GM19025 (cell line): ENCODE data around the gene SLC16A6.
"Not testable (repeated sequence)": the region's sequence is repeated elsewhere in the genome, so short reads cannot be mapped to it uniquely, and the experiment has no call there.

Source experiments
- ATAC-seq: cut with Tn5 transposase; IDR thresholded peaks from one replicate; pipeline ENCODE4 v1.9.1; 2021; ENCODE audit warnings: mild to moderate bottlenecking, low read depth, moderate library complexity; ENCODE audit not compliant: unreplicated experiment

SLC16A6 gene

GRCh38 chr17:68253426-68253825, 37.5 kb downstream of the SLC16A6 start:
- not testable (repeated sequence) for ATAC-seq

- ATAC-seq, result no peak
Measured at GRCh38 chr17:68249354-68249765, 41.6 kb downstream of the SLC16A6 start.

- ATAC-seq, result no peak
Measured at GRCh38 chr17:68248891-68249290, 42.0 kb downstream of the SLC16A6 start.

- peak; percentile 20 for ATAC-seq
Measured at GRCh38 chr17:68248199-68248825, 42.6 kb downstream of the SLC16A6 start.

DNA sequence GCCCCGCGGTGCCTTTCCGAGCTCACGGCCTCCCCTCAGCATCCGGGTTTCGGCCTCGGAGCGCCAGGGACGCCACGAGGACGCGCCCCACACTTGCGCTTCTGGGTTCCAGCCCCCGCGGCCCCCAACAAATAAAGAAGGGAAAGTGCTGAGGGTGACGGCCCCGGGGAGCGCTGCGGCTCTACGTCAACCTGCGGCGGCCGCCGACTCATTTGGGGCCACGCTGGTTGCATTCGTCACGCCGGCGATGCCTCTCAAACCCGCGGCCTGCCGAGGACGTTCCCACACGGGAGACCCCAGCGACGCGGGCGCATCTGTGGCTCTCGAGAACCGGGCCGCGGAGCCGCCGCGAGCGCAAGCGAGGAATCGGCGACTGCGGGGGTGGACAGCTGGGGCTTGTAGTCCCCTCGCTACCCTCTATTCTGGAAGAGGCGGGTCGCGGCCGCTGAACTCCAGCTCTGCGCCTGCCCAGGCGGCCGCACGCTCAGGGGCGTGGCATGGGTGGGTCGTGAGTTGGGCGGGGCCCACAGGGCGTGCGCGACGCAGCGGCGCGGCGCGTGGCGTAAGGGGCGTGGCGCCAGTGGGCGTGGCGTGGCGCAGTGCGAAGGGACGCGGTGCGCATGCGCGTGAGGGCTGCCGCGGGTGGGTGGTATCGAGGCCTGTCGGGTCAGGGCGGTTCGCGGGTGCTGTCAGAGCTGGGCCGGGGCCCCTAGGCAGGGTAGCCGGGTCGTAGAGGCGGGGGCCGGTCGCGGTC, 43.3 kb downstream of the SLC16A6 start, which contains the start of gene AMZ2:
Gene AMZ2 (plus strand): TSS at position 599 of the 754 bp plus-strand sequence. CDS start 2,145 bp downstream, outside the sequence.
- ATAC-seq, result peak; percentile 90

GRCh38 chr17:68246271-68247028, 44.5 kb downstream of the SLC16A6 start:
- ATAC-seq, result no peak

DNA sequence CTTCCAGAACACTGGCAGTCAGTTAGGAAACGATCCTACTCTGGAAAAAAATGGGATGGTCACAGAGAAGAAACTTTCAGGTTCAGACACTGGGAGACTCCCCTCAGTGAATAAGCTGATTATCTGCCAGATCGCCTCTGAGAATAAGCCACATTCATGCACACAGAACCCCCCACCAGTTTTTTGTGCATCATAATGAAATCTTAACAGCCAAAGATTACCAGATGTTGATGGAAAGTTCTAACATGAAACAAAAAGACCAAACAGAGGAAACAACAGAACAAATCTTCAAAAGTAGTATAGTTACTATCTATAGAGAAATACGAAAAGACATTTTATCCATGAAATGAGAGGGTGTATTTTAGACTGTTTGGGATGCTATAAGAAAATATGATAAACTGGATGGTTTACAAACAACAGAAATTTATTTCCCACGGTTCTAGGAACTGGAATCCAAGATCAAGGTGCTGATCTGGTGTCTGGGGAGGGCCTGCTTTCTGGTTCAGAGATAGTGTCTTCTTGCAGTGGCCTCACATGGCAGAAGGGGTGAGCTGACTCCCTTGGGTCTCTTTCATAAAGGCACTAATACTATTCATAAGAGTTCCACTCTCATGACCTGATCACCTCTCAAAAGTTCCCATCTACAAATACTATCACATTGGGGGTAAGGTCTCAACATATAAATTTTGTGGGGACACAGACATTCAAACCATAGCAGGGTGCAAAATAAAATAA, 51.1 kb downstream of the SLC16A6 start:
- ATAC-seq, result no peak

- ATAC-seq, result peak; percentile 20
Measured at GRCh38 chr17:68238871-68239253, 52.1 kb downstream of the SLC16A6 start.

DNA sequence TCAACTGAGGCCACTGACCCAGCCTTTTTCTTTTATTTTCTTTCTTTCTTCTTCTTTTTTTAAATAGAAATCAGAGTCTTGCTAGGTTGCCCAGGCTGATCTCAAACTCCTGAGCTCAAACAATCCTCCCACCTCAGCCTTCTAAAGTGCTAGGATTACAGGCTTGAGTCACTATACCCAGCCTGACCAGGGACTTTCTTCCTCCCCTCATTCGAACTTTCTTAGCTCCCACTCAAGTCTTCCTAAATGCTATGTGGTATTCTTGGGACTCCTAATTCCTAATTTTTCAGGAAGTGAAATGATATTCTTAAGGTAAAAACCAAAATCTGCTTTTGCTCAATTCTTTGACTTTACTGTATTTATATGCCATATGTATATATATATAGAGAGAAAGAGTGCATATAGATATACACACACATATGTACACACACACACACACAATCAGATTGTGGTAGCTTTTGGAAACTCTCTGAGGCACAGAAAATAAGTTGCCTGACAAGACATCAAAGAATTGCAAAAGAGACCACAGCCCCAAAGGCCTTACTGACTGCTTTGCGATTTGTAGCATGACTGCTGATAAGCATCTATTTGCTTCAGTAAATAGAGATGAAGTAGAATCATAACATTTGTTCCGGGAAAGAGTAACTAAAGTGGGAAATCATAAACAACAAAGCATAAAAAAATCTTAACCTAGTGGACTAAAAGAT, 52.6 kb downstream of the SLC16A6 start:
- ATAC-seq, result no peak

DNA sequence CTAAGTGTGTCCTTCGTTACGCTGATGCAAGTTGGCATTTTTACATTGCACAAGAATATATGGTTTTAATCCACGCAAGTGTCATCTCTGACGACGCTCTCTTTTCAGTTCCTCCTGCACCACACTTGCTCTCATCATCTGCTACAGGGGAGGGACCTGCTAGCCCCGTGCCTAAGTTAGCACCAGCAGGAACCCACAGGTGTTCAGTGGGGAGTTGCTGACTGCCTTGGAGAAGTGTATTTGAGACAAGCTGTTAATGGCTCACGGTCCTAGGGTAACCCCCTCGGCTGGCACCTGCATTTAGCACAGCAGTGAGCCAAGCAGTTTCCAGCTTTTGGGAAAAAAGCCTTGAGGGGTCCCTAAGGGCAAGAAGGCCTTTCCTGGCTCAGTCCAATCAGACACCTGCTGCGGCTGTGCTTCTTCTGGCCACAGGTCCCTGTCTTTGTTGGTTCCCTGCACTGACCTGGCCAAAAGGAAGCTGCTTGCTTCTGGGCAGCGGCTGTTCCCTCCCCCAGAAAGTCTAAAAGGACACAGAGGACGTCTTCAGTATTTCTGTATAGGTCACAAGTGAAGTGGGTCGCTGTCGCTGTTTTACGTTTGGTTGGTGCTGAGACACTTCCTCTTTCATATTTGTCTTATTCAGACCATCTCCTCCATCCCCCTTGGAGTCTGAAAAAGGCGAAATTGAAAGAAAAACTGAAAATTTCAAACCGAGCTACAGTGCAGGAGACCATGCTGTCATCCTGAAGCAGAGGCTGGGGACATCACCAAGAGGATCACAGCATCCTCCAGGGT, 53.4 kb downstream of the SLC16A6 start:
- peak; percentile 52 for ATAC-seq

DNA sequence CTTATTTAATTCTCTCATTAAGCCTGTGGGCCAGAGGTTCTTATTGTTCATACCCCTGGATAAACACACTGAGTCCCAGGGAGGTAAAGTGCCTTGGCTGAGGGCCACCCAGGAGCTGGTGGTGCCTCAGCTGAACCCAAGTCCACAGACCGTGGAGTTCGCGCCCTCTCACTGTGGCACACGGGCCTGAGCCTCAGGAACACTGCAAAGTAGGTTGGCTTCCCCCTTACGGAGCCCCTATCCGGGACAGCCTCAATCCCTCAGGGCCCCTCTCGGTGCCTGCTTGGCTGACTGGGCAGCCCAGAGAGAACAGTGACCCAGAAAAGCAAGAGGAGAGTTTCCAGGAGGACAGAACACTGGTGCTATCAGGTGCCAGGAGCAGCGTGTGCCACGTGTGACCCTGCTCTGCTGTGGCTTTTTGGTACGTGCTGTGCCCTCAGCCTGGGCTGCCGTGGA, 55.6 kb downstream of the SLC16A6 start:
- not testable (repeated sequence) for ATAC-seq

DNA sequence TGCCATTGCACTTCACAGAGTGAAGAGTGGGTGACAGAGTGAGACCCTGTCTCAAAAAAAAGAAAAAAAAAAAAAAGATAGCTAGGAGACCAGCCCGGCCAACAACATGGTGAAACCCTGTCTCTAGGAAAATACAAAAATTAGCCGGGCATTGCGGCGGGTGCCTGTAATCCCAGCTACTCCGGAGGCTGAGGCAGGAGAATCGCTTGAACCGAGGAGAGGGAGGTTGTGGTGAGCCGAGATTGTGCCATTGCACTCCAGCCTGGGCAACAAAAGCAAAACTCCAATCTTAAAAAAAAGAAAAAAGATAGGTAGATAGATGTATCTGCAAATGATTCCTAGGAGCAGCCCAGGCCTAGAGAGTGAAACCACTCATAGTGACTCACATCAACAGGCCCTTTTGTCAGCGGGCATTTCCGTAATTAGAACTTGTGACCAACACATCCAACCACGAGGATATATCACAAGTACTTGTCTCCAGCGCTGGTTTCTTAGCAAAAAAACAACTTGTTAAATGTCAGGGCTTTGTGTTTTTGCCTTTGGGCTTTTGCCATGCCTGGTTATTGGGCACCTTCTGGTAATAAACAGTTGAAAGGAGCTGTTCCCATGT, 56.1 kb downstream of the SLC16A6 start:
- ATAC-seq, result peak; percentile 27

DNA sequence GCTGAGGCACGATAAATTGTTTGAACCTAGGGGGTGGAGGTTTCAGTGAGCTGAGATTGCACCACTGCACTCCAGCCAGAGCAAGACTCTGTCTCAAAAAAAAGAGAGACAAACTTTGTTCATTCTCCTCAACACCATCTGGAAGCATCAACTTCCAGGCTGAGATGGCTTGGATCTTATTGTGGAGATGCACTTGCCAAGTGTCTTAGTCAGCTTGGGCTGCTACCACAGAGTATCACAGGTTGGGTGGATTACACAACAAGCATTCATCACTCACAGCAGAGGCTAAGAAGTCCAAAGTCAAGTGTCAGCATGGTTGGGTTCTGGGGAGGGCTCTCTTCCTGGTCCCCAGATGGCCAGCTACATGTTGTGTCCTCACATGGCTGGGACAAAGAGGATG, 58.2 kb downstream of the SLC16A6 start:
- not testable (repeated sequence) for ATAC-seq

GRCh38 chr17:68231541-68231940, 59.4 kb downstream of the SLC16A6 start:
- ATAC-seq, result no peak

GRCh38 chr17:68231131-68231530, 59.8 kb downstream of the SLC16A6 start:
- not testable (repeated sequence) for ATAC-seq

DNA sequence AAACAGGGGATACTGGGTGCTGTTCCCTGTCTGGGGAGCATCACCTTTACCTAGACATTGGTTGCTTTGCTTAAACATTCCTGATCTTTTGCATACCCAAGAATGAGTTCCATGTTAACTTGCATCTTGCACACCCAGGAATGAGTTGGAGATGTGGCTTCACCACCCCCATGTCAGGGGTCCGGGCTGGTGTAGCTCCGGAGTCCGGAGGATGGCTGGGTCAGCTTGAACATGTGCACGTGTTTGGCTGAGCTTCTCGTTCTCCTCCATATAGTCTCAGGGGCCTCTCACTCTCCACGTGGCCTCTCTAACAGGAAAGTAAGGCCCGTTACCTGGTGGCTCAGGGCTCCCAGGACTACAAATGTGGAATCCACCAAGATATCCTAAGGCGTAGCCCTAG, 61.3 kb downstream of the SLC16A6 start:
- no peak for ATAC-seq

DNA sequence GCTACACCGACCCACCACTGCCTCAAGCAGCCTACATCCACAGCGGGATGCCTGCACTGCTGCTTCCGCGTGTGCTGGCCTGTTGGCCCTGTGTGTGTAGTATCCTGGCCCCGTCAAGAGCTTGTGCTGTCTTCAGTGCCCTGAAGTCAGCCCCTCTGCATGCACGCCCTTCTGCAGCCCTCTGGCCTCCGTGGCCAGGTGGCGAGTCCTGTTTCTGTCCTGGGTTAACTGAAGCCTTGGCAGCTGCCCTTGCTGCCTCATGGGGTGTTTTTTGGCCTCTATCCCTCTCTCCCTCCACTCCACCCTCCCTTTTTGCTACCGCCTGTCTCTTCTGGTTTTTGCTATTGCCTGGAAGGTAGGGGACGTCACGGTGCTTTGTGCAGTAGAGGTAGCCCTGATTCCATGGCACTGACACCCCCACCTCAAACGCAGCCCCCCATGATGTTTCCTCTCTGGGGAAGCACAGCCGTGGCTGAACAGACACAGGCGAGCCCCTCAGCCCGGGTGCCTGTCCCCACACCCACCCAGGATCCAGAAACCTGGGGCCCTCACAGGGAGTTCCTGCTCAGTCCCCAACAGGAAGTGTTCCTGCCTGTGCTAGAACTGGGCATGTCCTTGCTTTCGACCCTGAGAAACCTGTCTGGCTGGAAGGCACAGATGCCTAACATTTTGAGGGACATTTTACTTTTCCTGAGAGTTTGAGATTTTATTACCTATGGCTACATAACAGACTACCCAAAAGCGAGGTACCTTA, 61.9 kb downstream of the SLC16A6 start:
- no peak for ATAC-seq
